Non-pigmented ciliary epithelial cell (primary cell): ENCODE measurements around the gene HEXIM1.
"Not testable (repeated sequence)": the region's sequence is repeated elsewhere in the genome, so short reads cannot be mapped to it uniquely, and the experiment has no call there.

ENCODE experiments used
- DNase-seq: peaks from one replicate; pipeline ENCODE4 v3.0.0-alpha.2; 2010; ENCODE audit warnings: low read depth

HEXIM1 gene

GRCh38 chr17:45113424-45113754 lies 34.9 kb upstream of the HEXIM1 start:
- no peak for DNase-seq

GRCh38 chr17:45114117-45114932 lies 34.0 kb upstream of the HEXIM1 start:
- DNase-seq, result no peak

- DNase-seq, result no peak
Measured at GRCh38 chr17:45115015-45115625, 33.2 kb upstream of the HEXIM1 start.

- DNase-seq, result no peak
Measured at GRCh38 chr17:45115871-45116270, 32.4 kb upstream of the HEXIM1 start.

GRCh38 chr17:45116434-45117016 lies 31.8 kb upstream of the HEXIM1 start:
- DNase-seq, result no peak

- no peak for DNase-seq
Measured at GRCh38 chr17:45117334-45117733, 30.9 kb upstream of the HEXIM1 start.

GRCh38 chr17:45117848-45118646 lies 30.2 kb upstream of the HEXIM1 start:
- no peak for DNase-seq

GRCh38 chr17:45118691-45119090 lies 29.6 kb upstream of the HEXIM1 start:
- no peak for DNase-seq

GRCh38 chr17:45119964-45120363 lies 28.3 kb upstream of the HEXIM1 start:
- no peak for DNase-seq

- DNase-seq, result no peak
Measured at GRCh38 chr17:45120558-45120957, 27.7 kb upstream of the HEXIM1 start.

GRCh38 chr17:45121055-45121454 lies 27.2 kb upstream of the HEXIM1 start:
- DNase-seq, result no peak

- DNase-seq, result no peak
Measured at GRCh38 chr17:45123076-45123770, 25.1 kb upstream of the HEXIM1 start.

- DNase-seq, result no peak
Measured at GRCh38 chr17:45123930-45124796, 24.1 kb upstream of the HEXIM1 start.

GRCh38 chr17:45124797-45125122 lies 23.5 kb upstream of the HEXIM1 start:
- DNase-seq, result not testable (repeated sequence)

- DNase-seq, result no peak
Measured at GRCh38 chr17:45125509-45125908, 22.8 kb upstream of the HEXIM1 start.

GRCh38 chr17:45127207-45127547 lies 21.1 kb upstream of the HEXIM1 start:
- no peak for DNase-seq

- no peak for DNase-seq
Measured at GRCh38 chr17:45127548-45128300, 20.6 kb upstream of the HEXIM1 start.

GRCh38 chr17:45128331-45128730 lies 19.9 kb upstream of the HEXIM1 start:
- no peak for DNase-seq

- DNase-seq, result no peak
Measured at GRCh38 chr17:45128989-45129388, 19.3 kb upstream of the HEXIM1 start.

GRCh38 chr17:45129426-45129939 lies 18.8 kb upstream of the HEXIM1 start:
- DNase-seq, result no peak
